Neuron (in vitro differentiated cells): ENCODE data around the gene SHISA9.

Experiments used
- H2AFZ ChIP-seq: one replicate; pipeline ENCODE4 v1.6.1; 2013; ENCODE audit warnings: low read depth, mild to moderate bottlenecking, inconsistent platforms, low read length, moderate library complexity
- H3K27me3 ChIP-seq: one replicate; pipeline ENCODE4 v1.6.1; 2013; ENCODE audit warnings: low read length; ENCODE audit not compliant: insufficient read depth
- H3K36me3 ChIP-seq: one replicate; pipeline ENCODE4 v1.6.1; 2013; ENCODE audit warnings: low read length; ENCODE audit not compliant: insufficient read depth
- H3K4me1 ChIP-seq: one replicate; pipeline ENCODE4 v1.6.1; 2013; ENCODE audit warnings: low read length; ENCODE audit not compliant: insufficient read depth
- H3K4me3 ChIP-seq: 2 replicates; pipeline ENCODE4 v1.5.1; 2013; ENCODE audit warnings: mild to moderate bottlenecking, low read length, moderate library complexity
- H3K9me3 ChIP-seq: one replicate; pipeline ENCODE4 v1.6.1; 2013; ENCODE audit warnings: low read length

SHISA9 gene

GRCh38 chr16:13289515-13289914 lies 388.1 kb downstream of the SHISA9 start:
- no peak overlapping the region for H3K4me3 ChIP-seq
- no peak overlapping the region for H2AFZ ChIP-seq
- no peaks in the 10 kb centered on the region for H3K36me3 ChIP-seq
- H3K9me3 ChIP-seq: no peaks in the 10 kb centered on the region
- H3K27me3 ChIP-seq: no peaks in the 10 kb centered on the region
- no peaks in the 10 kb centered on the region for H3K4me1 ChIP-seq
